Gastrocnemius medialis (tissue), 4 donors: ENCODE measurements around the gene LRRC74A. TPM values are rescaled to one million over a fixed set of nuclear protein-coding genes. Genes with fewer than 3 reads are reported as not detected.
A peak's percentile ranks its signal among the peaks of the same experiment; 100 is the strongest.

ENCODE experiments used
- ATAC-seq, 2 donors: fragments of 150-250 bp; one replicate each; pipeline ENCODE4 v1.9.1; 2016
- DNase-seq, 2 donors: peaks; one replicate each; pipeline ENCODE4 v3.0.0-alpha.2; 2019
- H3K27ac ChIP-seq, 4 donors: fragments of 200-600 bp; sonication (generic); 1 replicate in 1 of 4; 2 replicates in 3 of 4; pipeline ENCODE4 v1.5.1; 2016 to 2018; ENCODE audit warnings: mild to moderate bottlenecking in 2 of 4, moderate library complexity in 1 of 4
- H3K27me3 ChIP-seq, 3 donors: fragments of 200-600 bp; sonication (generic) in 2 of 3; 1 replicate in 1 of 3; 2 replicates in 2 of 3; pipeline versions ENCODE4 v1.5.1 to v1.6.0; 2016 to 2019; ENCODE audit warnings: mild to moderate bottlenecking in 1 of 3, moderate library complexity in 1 of 3
- H3K36me3 ChIP-seq, 2 donors: fragments of 200-600 bp; sonication (generic) in 1 of 2; one replicate each; pipeline ENCODE4 v1.5.1; 2017 to 2018
- H3K4me1 ChIP-seq, 2 donors: fragments of 200-600 bp; sonication (generic) in 1 of 2; one replicate each; pipeline ENCODE4 v1.5.1; 2016 to 2017; ENCODE audit warnings: mild to moderate bottlenecking in 2 of 2
- H3K4me3 ChIP-seq, 4 donors: fragments of 200-600 bp; sonication (generic) in 3 of 4; 1 replicate in 1 of 4; 2 replicates in 3 of 4; pipeline ENCODE4 v1.5.1; 2016 to 2019; ENCODE audit warnings: mild to moderate bottlenecking in 2 of 4
- H3K9me3 ChIP-seq, 3 donors: fragments of 200-600 bp; sonication (generic) in 2 of 3; 1 replicate in 1 of 3; 2 replicates in 2 of 3; pipeline ENCODE4 v1.5.1; 2016 to 2019
- CTCF ChIP-seq, 5 experiments: fragments of 450-650 bp in 3 of 5; fragments of 200-600 bp in 2 of 5; sonication (generic) in 2 of 5; IDR thresholded peaks in 4 of 5; conservative IDR thresholded peaks in 1 of 5; 1 replicate in 4 of 5; 2 replicates in 1 of 5; pipeline ENCODE4 v1.5.1; 2016 to 2019; ENCODE audit warnings: antibody characterized with exemption in 5 of 5, mild to moderate bottlenecking in 3 of 5, moderate library complexity in 3 of 5
- POLR2A ChIP-seq, 2 donors: fragments of 450-650 bp; IDR thresholded peaks; one replicate each; pipeline ENCODE4 v1.6.1; 2017; ENCODE audit warnings: antibody characterized with exemption in 2 of 2, mild to moderate bottlenecking in 2 of 2, moderate library complexity in 2 of 2
- in situ Hi-C, 4 donors: fragments of 200-750 bp; cut with MboI; loops; one replicate each; pipeline versions ENCODE4 v1.15.0 to v1.8.0; 2017; ENCODE audit warnings: low sequenced_read_pairs in 4 of 4
- intact Hi-C: fragments of 100-400 bp; cut with DNase I; formaldehyde crosslinking; loops from one replicate; pipeline ENCODE4 v1.15.1; 2023; ENCODE audit warnings: low total_unique reads
- total RNA-seq, 4 donors: library from RNA; depleted of rRNA; stranded (reverse); fragments of >200 nt; gene quantifications; one replicate each; pipeline versions ENCODE4 v1.1.0 to v1.2.3, GENCODE V29; 2016

Gene LRRC74A
- total RNA-seq, 4 donors from 2014 or later = not detected

GRCh38 chr14:76784881-76785280 lies 41.3 kb upstream of the LRRC74A start:
- peaks cover 6 to 15% of the 10 kb centered on the region in 2 donors for H3K4me1 ChIP-seq
- intact Hi-C loops = loop anchor here (1.0 to 2.0 kb wide), 2 partner anchors 66 to 75 kb away; no protein-coding TSS in a partner anchor

DNA sequence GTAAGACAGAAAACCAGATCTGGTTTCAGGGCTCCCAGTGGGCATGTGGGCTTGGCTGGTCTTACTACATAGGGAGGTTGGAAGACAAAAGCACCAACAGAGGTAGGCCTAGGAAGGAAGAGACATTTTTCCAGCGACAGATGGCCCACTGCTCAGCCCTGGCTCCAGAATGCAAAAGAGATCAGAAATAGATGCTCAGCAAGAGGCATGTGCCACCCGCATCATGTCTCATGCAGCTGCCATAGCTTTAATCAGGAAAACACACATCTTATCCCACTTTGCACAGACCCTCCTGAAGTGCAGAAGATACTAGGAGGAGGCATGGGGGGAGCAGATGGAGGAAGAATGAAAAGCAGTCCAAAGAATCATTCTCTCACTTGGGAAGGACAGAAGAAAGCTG lies 39.6 kb upstream of the LRRC74A start:
- TF ChIP-seq POLR2A (IDR thresholded peaks at IDR 0.05) (no peak), CTCF (IDR thresholded peaks at IDR 0.05 in 4 of 5, conservative IDR thresholded peaks at IDR 0.05 in 1 of 5) (no peak)
- Histone ChIP-seq H3K9me3 (no peaks in the 10 kb centered on the region), H3K4me1 (peaks cover 6 to 11% of the 10 kb centered on the region in 2 donors), H3K36me3 (peaks cover 0 to 54% of the 10 kb centered on the region in 2 donors), H3K27ac (no peak overlapping the region), H3K4me3 (no peak overlapping the region), H3K27me3 (no peaks in the 10 kb centered on the region)
- ATAC-seq = no peak
- intact Hi-C loops = no loop called here
- in situ Hi-C loops = loop anchor here in 3 of 4 donors (5.0 to 10.0 kb wide), 2 partner anchors 72 to 79 kb away; no protein-coding TSS in a partner anchor
- no peak for DNase-seq

More at GRCh38 chr14:76784881-76785280, 41.3 kb upstream of the LRRC74A start:
- no peak overlapping the region for H3K4me3 ChIP-seq
- TF ChIP-seq CTCF (IDR thresholded peaks at IDR 0.05 in 4 of 5, conservative IDR thresholded peaks at IDR 0.05 in 1 of 5) (peak; percentile 55 to 84 (median 76)), POLR2A (IDR thresholded peaks at IDR 0.05) (no peak)
- H3K27ac ChIP-seq = peak overlapping the region in 2 of 4 donors; percentile 1 to 29
- no peaks in the 10 kb centered on the region for H3K27me3 ChIP-seq
- H3K9me3 ChIP-seq = no peaks in the 10 kb centered on the region
- in situ Hi-C loops = loop anchor here (5.0 to 10.0 kb wide), 3 partner anchors 70 to 78 kb away; no protein-coding TSS in a partner anchor
- DNase-seq = peak; percentile 49 to 62
- peaks cover 0 to 39% of the 10 kb centered on the region in 2 donors for H3K36me3 ChIP-seq
- peak; percentile 82 to 88 for ATAC-seq

- no peak overlapping the region for H3K4me3 ChIP-seq
- no peaks in the 10 kb centered on the region for H3K4me1 ChIP-seq
- no peaks in the 10 kb centered on the region for H3K9me3 ChIP-seq
- ATAC-seq (no peak), DNase-seq (no peak)
- H3K36me3 ChIP-seq = peaks cover 0 to 59% of the 10 kb centered on the region in 2 donors
- no peak overlapping the region for H3K27ac ChIP-seq
- no peaks in the 10 kb centered on the region for H3K27me3 ChIP-seq
- TF ChIP-seq POLR2A (IDR thresholded peaks at IDR 0.05) = no peak
- no peak for TF ChIP-seq CTCF (IDR thresholded peaks at IDR 0.05 in 4 of 5, conservative IDR thresholded peaks at IDR 0.05 in 1 of 5)
- in situ Hi-C loops (no loop called here), intact Hi-C loops (no loop called here)
These were observed 33.8 kb upstream of the LRRC74A start for GRCh38 chr14:76792422-76792821.

DNA sequence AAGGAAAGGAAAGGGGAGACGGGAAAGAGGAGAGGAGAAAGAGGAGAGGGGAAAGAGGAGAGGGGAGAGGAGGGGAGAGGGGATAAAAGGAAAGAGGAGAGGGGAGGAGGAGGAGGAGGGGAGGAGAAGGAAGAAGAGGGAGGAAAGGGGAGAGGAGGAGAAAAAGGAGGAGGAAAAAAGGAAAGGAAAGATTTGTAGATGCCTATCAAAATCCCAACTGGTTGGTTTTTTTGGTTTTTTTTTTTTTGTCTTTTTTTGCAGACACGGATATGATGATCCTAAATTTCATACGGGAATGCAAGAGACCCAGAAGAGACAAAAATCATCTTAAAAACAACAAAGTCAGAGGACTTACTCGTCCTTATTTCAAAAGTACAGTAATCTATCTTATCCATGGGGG lies 32.9 kb upstream of the LRRC74A start:
- peaks cover 0 to 59% of the 10 kb centered on the region in 2 donors for H3K36me3 ChIP-seq
- no peaks in the 10 kb centered on the region for H3K4me1 ChIP-seq
- no peaks in the 10 kb centered on the region for H3K9me3 ChIP-seq
- DNase-seq (no peak), ATAC-seq (no peak)
- in situ Hi-C loops = no loop called here
- no peaks in the 10 kb centered on the region for H3K27me3 ChIP-seq
- TF ChIP-seq CTCF (IDR thresholded peaks at IDR 0.05 in 4 of 5, conservative IDR thresholded peaks at IDR 0.05 in 1 of 5) = no peak
- no peak for TF ChIP-seq POLR2A (IDR thresholded peaks at IDR 0.05)
- no peak overlapping the region for H3K4me3 ChIP-seq
- H3K27ac ChIP-seq = no peak overlapping the region
- intact Hi-C loops = no loop called here

DNA sequence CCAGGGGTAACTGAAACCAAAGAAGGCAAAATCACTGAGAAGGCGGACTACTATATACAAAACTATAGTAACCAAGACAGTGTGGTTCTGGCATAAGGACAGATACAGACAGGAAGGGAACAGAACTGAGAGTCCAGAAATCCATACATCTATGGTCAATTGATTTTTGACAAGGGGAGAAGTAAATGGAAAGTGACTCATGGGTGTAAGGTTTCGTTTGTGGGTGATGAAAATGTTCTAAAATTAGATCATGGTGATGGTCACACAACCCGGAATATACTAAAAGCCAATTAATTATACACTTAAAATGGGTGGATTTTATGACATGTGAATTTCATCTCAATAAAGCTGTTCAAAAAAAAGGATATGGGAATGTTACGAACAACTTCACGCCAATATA lies 32.3 kb upstream of the LRRC74A start:
- TF ChIP-seq CTCF (IDR thresholded peaks at IDR 0.05 in 4 of 5, conservative IDR thresholded peaks at IDR 0.05 in 1 of 5) (no peak), POLR2A (IDR thresholded peaks at IDR 0.05) (no peak)
- no peak for DNase-seq
- in situ Hi-C loops = no loop called here
- Histone ChIP-seq H3K9me3 (no peaks in the 10 kb centered on the region), H3K4me3 (no peak overlapping the region), H3K27ac (no peak overlapping the region), H3K27me3 (no peaks in the 10 kb centered on the region), H3K36me3 (peaks cover 0 to 59% of the 10 kb centered on the region in 2 donors), H3K4me1 (no peaks in the 10 kb centered on the region)
- no peak for ATAC-seq
- intact Hi-C loops = no loop called here
